ENCODE data around the gene BACH1. TPM values are rescaled to one million over a fixed set of nuclear protein-coding genes. Genes with fewer than 3 reads are reported as not detected.

The BACH1 gene
- total and polyA plus RNA-seq, 4 donors = 9.2 to 106 (median 54.2) TPM

GRCh38 chr21:29300807-29301138 is 2.1 kb downstream of the BACH1 start:
- Histone ChIP-seq H3K36me3 (ENCODE audit: control insufficient read depth in 4 of 4, insufficient read depth in 4 of 4, low read length in 4 of 4) (no peaks in the 10 kb centered on the region), H3K4me1 (ENCODE audit: control insufficient read depth in 5 of 5, insufficient read depth in 5 of 5, low read length in 5 of 5) (peaks cover 3 to 43% (median 37%) of the 10 kb centered on the region in 5 donors), H3K27ac (ENCODE audit: low read depth in 1 of 2, low read length in 1 of 2) (peak overlapping the region; percentile 28 to 96), H3K9ac (ENCODE audit: insufficient read depth in 1 of 2, low read length in 2 of 2) (no peak overlapping the region), H3K9me3 (ENCODE audit: control insufficient read depth in 4 of 4, insufficient read depth in 3 of 4, low read length in 3 of 4) (no peaks in the 10 kb centered on the region), H3K4me3 (no peak overlapping the region), H3K27me3 (ENCODE audit: control insufficient read depth in 3 of 3, insufficient read depth in 3 of 3, low read length in 2 of 3) (no peaks in the 10 kb centered on the region)
- no peak for TF ChIP-seq CTCF (IDR thresholded peaks at IDR 0.05; ENCODE audit: control extremely low read depth, extremely low read depth)
- no peak for ATAC-seq (ENCODE audit: insufficient read depth, low FRiP score)
- WGBS, 2 donors = 55 to 65% methylated on average over 3 of the region's 3 CpGs
- no peak for DNase-seq

- no peak overlapping the region for H3K4me3 ChIP-seq
- H3K27ac ChIP-seq (ENCODE audit: low read depth in 1 of 2, low read length in 1 of 2) = no peak overlapping the region
- no peaks in the 10 kb centered on the region for H3K9me3 ChIP-seq (ENCODE audit: control insufficient read depth in 4 of 4, insufficient read depth in 3 of 4, low read length in 3 of 4)
- DNase-seq (no peak), ATAC-seq (ENCODE audit: insufficient read depth, low FRiP score) (no peak)
- H3K27me3 ChIP-seq (ENCODE audit: control insufficient read depth in 3 of 3, insufficient read depth in 3 of 3, low read length in 2 of 3) = no peaks in the 10 kb centered on the region
- no peak overlapping the region for H3K9ac ChIP-seq (ENCODE audit: insufficient read depth in 1 of 2, low read length in 2 of 2)
- 66 to 67% methylated on average over 6 of the region's 6 CpGs for WGBS, 2 donors
- TF ChIP-seq CTCF (IDR thresholded peaks at IDR 0.05; ENCODE audit: control extremely low read depth, extremely low read depth) = no peak
- H3K36me3 ChIP-seq (ENCODE audit: control insufficient read depth in 4 of 4, insufficient read depth in 4 of 4, low read length in 4 of 4) = peaks cover 0 to 2% (median 0%) of the 10 kb centered on the region in 4 donors
- peaks cover 6 to 45% (median 39%) of the 10 kb centered on the region in 5 donors for H3K4me1 ChIP-seq (ENCODE audit: control insufficient read depth in 5 of 5, insufficient read depth in 5 of 5, low read length in 5 of 5)
Observed at GRCh38 chr21:29301691-29302090, 3.0 kb downstream of the BACH1 start.

GRCh38 chr21:29302359-29302875 is 3.7 kb downstream of the BACH1 start:
- Histone ChIP-seq H3K36me3 (ENCODE audit: control insufficient read depth in 4 of 4, insufficient read depth in 4 of 4, low read length in 4 of 4) (peaks cover 0 to 2% (median 0%) of the 10 kb centered on the region in 4 donors), H3K27me3 (ENCODE audit: control insufficient read depth in 3 of 3, insufficient read depth in 3 of 3, low read length in 2 of 3) (no peaks in the 10 kb centered on the region), H3K4me3 (no peak overlapping the region), H3K4me1 (ENCODE audit: control insufficient read depth in 5 of 5, insufficient read depth in 5 of 5, low read length in 5 of 5) (peaks cover 7 to 45% (median 39%) of the 10 kb centered on the region in 5 donors), H3K27ac (ENCODE audit: low read depth in 1 of 2, low read length in 1 of 2) (peak overlapping the region in 1 of 2 donors; percentile 37), H3K9ac (ENCODE audit: insufficient read depth in 1 of 2, low read length in 2 of 2) (peak overlapping the region in 1 of 2 donors; percentile 34), H3K9me3 (ENCODE audit: control insufficient read depth in 4 of 4, insufficient read depth in 3 of 4, low read length in 3 of 4) (no peaks in the 10 kb centered on the region)
- ATAC-seq (ENCODE audit: insufficient read depth, low FRiP score) (no peak), DNase-seq (peak in 1 of 3 donors; percentile 22)
- WGBS, 2 donors = 53 to 74% methylated on average over 5 of the region's 5 CpGs
- TF ChIP-seq CTCF (IDR thresholded peaks at IDR 0.05; ENCODE audit: control extremely low read depth, extremely low read depth) = no peak

GRCh38 chr21:29303288-29303687 is 4.6 kb downstream of the BACH1 start:
- Histone ChIP-seq H3K9ac (ENCODE audit: insufficient read depth in 1 of 2, low read length in 2 of 2) (no peak overlapping the region), H3K4me1 (ENCODE audit: control insufficient read depth in 5 of 5, insufficient read depth in 5 of 5, low read length in 5 of 5) (peaks cover 6 to 47% (median 43%) of the 10 kb centered on the region in 5 donors), H3K27ac (ENCODE audit: low read depth in 1 of 2, low read length in 1 of 2) (no peak overlapping the region), H3K4me3 (no peak overlapping the region), H3K36me3 (ENCODE audit: control insufficient read depth in 4 of 4, insufficient read depth in 4 of 4, low read length in 4 of 4) (peaks cover 0 to 2% (median 0%) of the 10 kb centered on the region in 4 donors), H3K9me3 (ENCODE audit: control insufficient read depth in 4 of 4, insufficient read depth in 3 of 4, low read length in 3 of 4) (no peaks in the 10 kb centered on the region), H3K27me3 (ENCODE audit: control insufficient read depth in 3 of 3, insufficient read depth in 3 of 3, low read length in 2 of 3) (no peaks in the 10 kb centered on the region)
- WGBS, 2 donors = 44 to 49% methylated on average over 2 of the region's 2 CpGs
- DNase-seq (no peak), ATAC-seq (ENCODE audit: insufficient read depth, low FRiP score) (no peak)
- no peak for TF ChIP-seq CTCF (IDR thresholded peaks at IDR 0.05; ENCODE audit: control extremely low read depth, extremely low read depth)
